SK-N-SH treated with all-trans-retinoic acid at 6 μM for 48 hours (cell line): Measurements from ENCODE around the gene ATP8A2.
"Not testable (repeated sequence)": the region's sequence is repeated elsewhere in the genome, so short reads cannot be mapped to it uniquely, and the experiment has no call there.

ENCODE experiments used
- ESRRG ChIP-seq: fragments of 250-450 bp; sonication (Bioruptor Pico); IDR thresholded peaks from 2 replicates; pipeline ENCODE4 v1.6.1; 2021; ENCODE audit warnings: mild to moderate bottlenecking
- ZNF70 ChIP-seq: fragments of 450-650 bp; formaldehyde crosslinking; IDR thresholded peaks from 2 replicates; pipeline ENCODE4 v1.5.0; 2020; ENCODE audit warnings: mild to moderate bottlenecking, moderate library complexity

DNA sequence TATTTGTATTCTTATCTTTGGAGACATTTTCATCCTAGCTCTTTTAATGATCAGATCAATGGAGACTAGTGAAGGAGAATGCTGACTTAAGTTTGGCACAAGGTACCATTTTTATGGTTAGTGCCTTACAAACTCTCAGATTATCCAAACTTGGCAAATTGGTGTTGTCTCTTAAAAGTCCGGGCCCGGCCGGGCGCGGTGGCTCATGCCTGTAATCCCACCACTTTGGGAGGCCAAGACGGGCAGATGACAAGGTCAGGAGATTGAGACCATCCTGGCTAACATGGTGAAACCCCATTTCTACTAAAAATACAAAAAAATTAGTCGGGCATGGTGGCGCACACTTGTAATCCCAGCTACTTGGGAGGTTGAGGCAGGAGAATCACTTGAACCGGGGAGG is 177.2 kb downstream of the ATP8A2 start:
- TF ChIP-seq ESRRG; ZNF70 (CRISPR knock-in tag): not testable (repeated sequence)
